Adrenal gland (tissue), 5 donors: ENCODE measurements around the gene AGAP1.

ENCODE experiments used
- POLR2A ChIP-seq, 2 donors: fragments of 450-650 bp; IDR thresholded peaks; one replicate each; pipeline ENCODE4 v1.6.1; 2017; ENCODE audit warnings: antibody characterized with exemption in 2 of 2, mild to moderate bottlenecking in 2 of 2, moderate library complexity in 1 of 2
- TF ChIP-seq, protein P1 (sequence below), 6 experiments: fragments of 450-650 bp in 4 of 6; fragments of 200-600 bp in 2 of 6; sonication (generic) in 1 of 6; IDR thresholded peaks; 1 replicate in 5 of 6; 2 replicates in 1 of 6; pipeline versions ENCODE4 v1.5.1 to v1.8.0; 2016 to 2021; ENCODE audit warnings: antibody characterized with exemption in 6 of 6, mild to moderate bottlenecking in 2 of 6, moderate library complexity in 1 of 6
- donor health status: DM: no; HTN: no; CAD: no.

DNA sequence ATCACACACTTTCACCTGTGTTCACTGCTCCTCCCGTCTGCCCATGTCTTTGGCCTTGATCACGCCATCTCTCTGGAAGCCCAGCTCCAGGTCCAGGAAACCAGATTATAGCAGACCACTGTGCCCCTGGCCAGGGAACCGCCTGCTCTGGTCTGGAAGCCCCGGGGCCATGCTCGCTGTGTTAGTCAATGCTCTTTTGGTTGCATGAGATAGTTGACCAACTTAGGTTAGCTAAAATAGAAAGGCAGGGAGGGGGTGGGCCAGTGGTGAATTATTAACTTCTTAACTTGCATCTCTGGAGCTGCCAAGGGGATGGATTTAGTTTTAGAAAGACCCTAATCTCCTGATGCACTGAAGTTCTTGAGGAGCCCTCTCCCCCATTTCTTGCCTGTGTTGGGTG, 232.7 kb downstream of the AGAP1 start:
- TF ChIP-seq POLR2A (IDR thresholded peaks at IDR 0.05): no peak
- TF ChIP-seq, protein P1, sequence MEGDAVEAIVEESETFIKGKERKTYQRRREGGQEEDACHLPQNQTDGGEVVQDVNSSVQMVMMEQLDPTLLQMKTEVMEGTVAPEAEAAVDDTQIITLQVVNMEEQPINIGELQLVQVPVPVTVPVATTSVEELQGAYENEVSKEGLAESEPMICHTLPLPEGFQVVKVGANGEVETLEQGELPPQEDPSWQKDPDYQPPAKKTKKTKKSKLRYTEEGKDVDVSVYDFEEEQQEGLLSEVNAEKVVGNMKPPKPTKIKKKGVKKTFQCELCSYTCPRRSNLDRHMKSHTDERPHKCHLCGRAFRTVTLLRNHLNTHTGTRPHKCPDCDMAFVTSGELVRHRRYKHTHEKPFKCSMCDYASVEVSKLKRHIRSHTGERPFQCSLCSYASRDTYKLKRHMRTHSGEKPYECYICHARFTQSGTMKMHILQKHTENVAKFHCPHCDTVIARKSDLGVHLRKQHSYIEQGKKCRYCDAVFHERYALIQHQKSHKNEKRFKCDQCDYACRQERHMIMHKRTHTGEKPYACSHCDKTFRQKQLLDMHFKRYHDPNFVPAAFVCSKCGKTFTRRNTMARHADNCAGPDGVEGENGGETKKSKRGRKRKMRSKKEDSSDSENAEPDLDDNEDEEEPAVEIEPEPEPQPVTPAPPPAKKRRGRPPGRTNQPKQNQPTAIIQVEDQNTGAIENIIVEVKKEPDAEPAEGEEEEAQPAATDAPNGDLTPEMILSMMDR (IDR thresholded peaks at IDR 0.05): no peak
